ENCODE results near the gene NR5A2.

NR5A2 gene

GRCh38 chr1:200075938-200076546, 48.5 kb downstream of the NR5A2 start (continued):
- peak; percentile 35; the same call in 1 of the 2 replicates for TF ChIP-seq PRDM10 (tag by site-specific recombination; IDR thresholded peaks at IDR 0.05)
- peak; percentile 40; the same call in 1 of the 2 replicates for TF ChIP-seq ZNF629 (tag by site-specific recombination; IDR thresholded peaks at IDR 0.05)
- TF ChIP-seq ZNF785 (tag by site-specific recombination; IDR thresholded peaks at IDR 0.05), result no peak
- TF ChIP-seq ZNF114 (tag by site-specific recombination; IDR thresholded peaks at IDR 0.05), result no peak
- TF ChIP-seq ZNF768 (tag by site-specific recombination; IDR thresholded peaks at IDR 0.05), result no peak
- no peak for TF ChIP-seq SCRT1 (tag by site-specific recombination; IDR thresholded peaks at IDR 0.05; ENCODE audit: borderline replicate concordance)
- no peak for TF ChIP-seq ZNF138 (tag by site-specific recombination; IDR thresholded peaks at IDR 0.05; ENCODE audit: borderline replicate concordance)
- no peak for TF ChIP-seq ZNF184 (tag by site-specific recombination; IDR thresholded peaks at IDR 0.05)
- TF ChIP-seq ZNF202 (tag by site-specific recombination; IDR thresholded peaks at IDR 0.05; ENCODE audit: borderline replicate concordance), result no peak
- TF ChIP-seq ZNF658 (tag by site-specific recombination; IDR thresholded peaks at IDR 0.05), result no peak

GRCh38 chr1:200079232-200079940, 51.9 kb downstream of the NR5A2 start:
- POLR2A ChIA-PET, result no interaction called here
- Histone ChIP-seq H3K36me3 (ENCODE audit: control insufficient read depth in 2 of 2, insufficient read depth in 1 of 2, low read length in 2 of 2) (no peaks in the 10 kb centered on the region), H3K9me3 (ENCODE audit: control insufficient read depth, insufficient read depth, low read depth, low read length) (no peaks in the 10 kb centered on the region), H3K4me3 (ENCODE audit: low read depth, low read length) (no peak overlapping the region), H3K4me1 (ENCODE audit: control insufficient read depth, insufficient read depth, low read length) (peaks cover 6% of the 10 kb centered on the region), H3K27ac (ENCODE audit: extremely low read depth, low read depth, low read length) (no peak overlapping the region)
- CTCF ChIA-PET, result interaction anchor here (0.6 kb wide), 2 partner anchors 118 to 251 kb away, joined by 3 read pairs; no protein-coding TSS in a partner anchor
- no peak for TF ChIP-seq GLIS1 (tag by site-specific recombination; IDR thresholded peaks at IDR 0.05)
- TF ChIP-seq SALL2 (tag by site-specific recombination; IDR thresholded peaks at IDR 0.05; ENCODE audit: borderline replicate concordance), result no peak
- TF ChIP-seq ZNF596 (tag by site-specific recombination; IDR thresholded peaks at IDR 0.05), result no peak
- no peak for TF ChIP-seq SCRT1 (tag by site-specific recombination; IDR thresholded peaks at IDR 0.05; ENCODE audit: borderline replicate concordance)
- no peak for TF ChIP-seq ZNF670 (tag by site-specific recombination; IDR thresholded peaks at IDR 0.05; ENCODE audit: low read depth)
- TF ChIP-seq ZNF23 (tag by site-specific recombination; IDR thresholded peaks at IDR 0.05; ENCODE audit: borderline replicate concordance), result no peak
- TF ChIP-seq ZNF529 (tag by site-specific recombination; IDR thresholded peaks at IDR 0.05; ENCODE audit: insufficient replicate concordance), result no peak
- no peak for TF ChIP-seq ZNF16 (tag by site-specific recombination; IDR thresholded peaks at IDR 0.05; ENCODE audit: low read depth)
- no peak for TF ChIP-seq ZNF558 (tag by site-specific recombination; IDR thresholded peaks at IDR 0.05)
- no peak for TF ChIP-seq ZNF843 (tag by site-specific recombination; IDR thresholded peaks at IDR 0.05)
- TF ChIP-seq INSM2 (tag by site-specific recombination; IDR thresholded peaks at IDR 0.05), result no peak
- no peak for TF ChIP-seq ZNF585B (tag by site-specific recombination; IDR thresholded peaks at IDR 0.05)
- no peak for TF ChIP-seq KLF7 (tag by site-specific recombination; IDR thresholded peaks at IDR 0.05; ENCODE audit: borderline replicate concordance)
- no peak for TF ChIP-seq ZFHX2 (tag by site-specific recombination; conservative IDR thresholded peaks at IDR 0.05)
- no peak for TF ChIP-seq ZNF658 (tag by site-specific recombination; IDR thresholded peaks at IDR 0.05)
- TF ChIP-seq ZNF148 (tag by site-specific recombination; IDR thresholded peaks at IDR 0.05; ENCODE audit: borderline replicate concordance), result no peak

All from HEK293 (cell line).